Aorta (tissue), 5 donors: ENCODE measurements around the gene LAMA5. TPM values are rescaled to one million over a fixed set of nuclear protein-coding genes. Genes with fewer than 3 reads are reported as not detected.

Experiments
- ATAC-seq: fragments of 200-7000 bp; cut with Tn5 transposase; one replicate; pipeline ENCODE4 v1.9.1; 2022; ENCODE audit warnings: moderate library complexity; ENCODE audit not compliant: low FRiP score
- DNase-seq, 2 donors: peaks; one replicate each; pipeline ENCODE4 v3.0.0-alpha.2; 2020
- H3K27ac ChIP-seq, 2 donors: one replicate each; pipeline ENCODE4 v1.5.1; 2013; ENCODE audit warnings: low read length in 2 of 2, mild to moderate bottlenecking in 2 of 2, moderate library complexity in 2 of 2, control low read depth in 1 of 2, inconsistent platforms in 1 of 2, low read depth in 1 of 2
- H3K27me3 ChIP-seq, 2 donors: one replicate each; pipeline ENCODE4 v1.6.1; 2013; ENCODE audit warnings: control low read depth in 1 of 2, low read length in 1 of 2, mild to moderate bottlenecking in 1 of 2, moderate library complexity in 1 of 2; ENCODE audit not compliant: insufficient read depth in 2 of 2, control insufficient read depth in 1 of 2
- H3K36me3 ChIP-seq, 2 donors: one replicate each; pipeline ENCODE4 v1.6.1; 2013; ENCODE audit warnings: control low read depth in 1 of 2, low read length in 1 of 2, mild to moderate bottlenecking in 1 of 2; ENCODE audit not compliant: insufficient read depth in 2 of 2, control insufficient read depth in 1 of 2
- H3K4me1 ChIP-seq, 2 donors: one replicate each; pipeline ENCODE4 v1.6.1; 2013; ENCODE audit warnings: low read length in 2 of 2, control low read depth in 1 of 2, mild to moderate bottlenecking in 1 of 2, moderate library complexity in 1 of 2; ENCODE audit not compliant: insufficient read depth in 2 of 2, control insufficient read depth in 1 of 2
- H3K4me3 ChIP-seq, 2 donors: one replicate each; pipeline ENCODE4 v1.5.1; 2013; ENCODE audit warnings: low read length in 2 of 2, control low read depth in 1 of 2, mild to moderate bottlenecking in 1 of 2
- H3K9me3 ChIP-seq: one replicate; pipeline ENCODE4 v1.6.1; 2013; ENCODE audit warnings: mild to moderate bottlenecking, low read length; ENCODE audit not compliant: control insufficient read depth
- WGBS, 2 donors: extraction: QIAGEN DNeasy Blood & Tissue Kit; methylation state at CpG; one replicate each; pipeline ENCODE4 v1.1.7; 2013; 5-methylcytosine and 5-hydroxymethylcytosine counted together
- intact Hi-C, 2 donors: fragments of 100-400 bp; cut with DNase I; formaldehyde crosslinking; loops; one replicate each; pipeline versions ENCODE4 v1.14.2 to v1.15.0; 2022
- polyA plus RNA-seq, 2 donors: library from polyadenylated mRNA; stranded (reverse); fragments of 200-250 nt; gene quantifications; one replicate each; pipeline ENCODE4 v1.2.3, GENCODE V29; 2013
- total RNA-seq, 2 donors: library from RNA; stranded (reverse); fragmentation: NEBNext Ultra II Directional; extraction: Animal tissue kit (Norgen Biotek cat#: 25700); gene quantifications; one replicate each; pipeline ENCODE4 v1.2.1, GENCODE V29; 2021
- donor health status: healthy with polysubstance abuse.
- donor health status: Bipolar disorder and iron deficiency.
- donor health status: DM: no; HTN: no; CAD: no.
- donor health status: DM: no; HTN: no; CAD: no.
- donor health status: DM: yes; HTN: yes; CAD: no.

The LAMA5 gene
- total and polyA plus RNA-seq, 4 donors = 52.2 to 395 (median 353) TPM

- 0% methylated on average over 66 to 83 of the region's 83 CpGs for WGBS, 2 donors
- H3K27ac ChIP-seq = peak within 1 kb of the TSS; percentile 5 to 19
- ATAC-seq = peak; percentile 94
These were observed 19.5 kb upstream of the LAMA5 start, which contains the start of gene RPS21 for GRCh38 chr20:62386383-62387218. Gene RPS21, plus strand, starts transcription at chr20:62387103. Its CDS starts 236 bp downstream, at chr20:62387339.

GRCh38 chr20:62382306-62383198 is 15.4 kb upstream of the LAMA5 start:
- no peak overlapping the region for H3K27ac ChIP-seq
- H3K4me1 ChIP-seq = no peaks in the 10 kb centered on the region
- no peaks in the 10 kb centered on the region for H3K27me3 ChIP-seq
- ATAC-seq (peak; percentile 75), DNase-seq (peak; percentile 73 to 89)
- intact Hi-C loops = loop anchor here (2.0 to 5.0 kb wide), 3 partner anchors 40 to 82 kb away; partner anchors contain the start of gene ADRM1 (in 1 of the 2)
- H3K36me3 ChIP-seq = no peaks in the 10 kb centered on the region
- WGBS, 2 donors = 33% methylated on average over 18 of the region's 18 CpGs
- no peaks in the 10 kb centered on the region for H3K9me3 ChIP-seq
- H3K4me3 ChIP-seq = no peak overlapping the region

More at GRCh38 chr20:62386383-62387218, 19.5 kb upstream of the LAMA5 start, which contains the start of gene RPS21:
- Histone ChIP-seq H3K27me3 (no peaks in the 10 kb centered on the region), H3K4me3 (peak within 1 kb of the TSS; percentile 55 to 66), H3K4me1 (no peaks in the 10 kb centered on the region), H3K36me3 (peaks cover 0 to 1% of the 10 kb centered on the region in 2 donors), H3K9me3 (no peaks in the 10 kb centered on the region)
- intact Hi-C loops = loop anchor here in 1 of 2 donors (5.0 kb wide), 1 partner anchor 34 kb away; no protein-coding TSS in a partner anchor
- DNase-seq = peak; percentile 97 to 98

- DNase-seq (no peak), ATAC-seq (no peak)
- H3K4me1 ChIP-seq = no peaks in the 10 kb centered on the region
- no peaks in the 10 kb centered on the region for H3K9me3 ChIP-seq
- H3K27ac ChIP-seq = no peak overlapping the region
- H3K36me3 ChIP-seq = no peaks in the 10 kb centered on the region
- intact Hi-C loops = loop anchor here (2.0 to 5.0 kb wide), 3 partner anchors 40 to 81 kb away; partner anchors contain the start of gene ADRM1 (in 1 of the 2)
- no peaks in the 10 kb centered on the region for H3K27me3 ChIP-seq
- WGBS, 2 donors = 97% methylated on average over 6 of the region's 6 CpGs
- H3K4me3 ChIP-seq = no peak overlapping the region
These were observed 14.7 kb upstream of the LAMA5 start for GRCh38 chr20:62381842-62382241.

GRCh38 chr20:62381202-62381797 is 14.2 kb upstream of the LAMA5 start:
- no peak for ATAC-seq
- Histone ChIP-seq H3K36me3 (no peaks in the 10 kb centered on the region), H3K4me1 (no peaks in the 10 kb centered on the region), H3K4me3 (no peak overlapping the region), H3K9me3 (no peaks in the 10 kb centered on the region), H3K27me3 (no peaks in the 10 kb centered on the region), H3K27ac (no peak overlapping the region)
- 73 to 82% methylated on average over 16 of the region's 16 CpGs for WGBS, 2 donors
- intact Hi-C loops = loop anchor here in 1 of 2 donors (5.0 kb wide), 1 partner anchor 39 kb away; no protein-coding TSS in a partner anchor
- no peak for DNase-seq

GRCh38 chr20:62378215-62378614 is 11.1 kb upstream of the LAMA5 start:
- DNase-seq (no peak), ATAC-seq (no peak)
- intact Hi-C loops = loop anchor here in 1 of 2 donors (10.0 kb wide), 1 partner anchor 193 kb away; the partner anchor contains the start of gene MTG2
- Histone ChIP-seq H3K4me1 (no peaks in the 10 kb centered on the region), H3K4me3 (no peak overlapping the region), H3K27me3 (no peaks in the 10 kb centered on the region), H3K36me3 (no peaks in the 10 kb centered on the region), H3K27ac (no peak overlapping the region), H3K9me3 (no peaks in the 10 kb centered on the region)
- WGBS, 2 donors = 47 to 50% methylated on average over 19 to 22 of the region's 22 CpGs

- H3K4me1 ChIP-seq = no peaks in the 10 kb centered on the region
- DNase-seq (peak in 1 of 2 donors; percentile 89), ATAC-seq (peak; percentile 47)
- no peaks in the 10 kb centered on the region for H3K27me3 ChIP-seq
- no peak overlapping the region for H3K4me3 ChIP-seq
- H3K36me3 ChIP-seq = no peaks in the 10 kb centered on the region
- H3K27ac ChIP-seq = no peak overlapping the region
- intact Hi-C loops = loop anchor here in 1 of 2 donors (2.0 to 10.0 kb wide), 2 partner anchors 25 to 193 kb away; partner anchors contain the start of gene MTG2
- H3K9me3 ChIP-seq = no peaks in the 10 kb centered on the region
- WGBS, 2 donors = 17 to 18% methylated on average over 11 to 15 of the region's 15 CpGs
These were observed 10.6 kb upstream of the LAMA5 start for GRCh38 chr20:62377615-62378178.

GRCh38 chr20:62377064-62377461 is 10.0 kb upstream of the LAMA5 start:
- H3K9me3 ChIP-seq = no peaks in the 10 kb centered on the region
- 57 to 59% methylated on average over 17 of the region's 17 CpGs for WGBS, 2 donors
- DNase-seq (no peak), ATAC-seq (no peak)
- H3K4me3 ChIP-seq = no peak overlapping the region
- peak overlapping the region in 1 of 2 donors; percentile 46 for H3K27ac ChIP-seq
- no peaks in the 10 kb centered on the region for H3K4me1 ChIP-seq
- intact Hi-C loops = loop anchor here in 1 of 2 donors (2.0 to 10.0 kb wide), 2 partner anchors 24 to 192 kb away; partner anchors contain the start of gene MTG2
- no peaks in the 10 kb centered on the region for H3K36me3 ChIP-seq
- H3K27me3 ChIP-seq = no peaks in the 10 kb centered on the region
